Loucy (cell line): ENCODE data around the gene BTBD9.

Source experiments
- H2AFZ ChIP-seq: fragments of 200-600 bp; sonication (generic); 2 replicates; pipeline ENCODE4 v1.6.0; 2016; ENCODE audit warnings: antibody characterized with exemption, mild to moderate bottlenecking, low read length, moderate library complexity
- H3F3A ChIP-seq: fragments of 200-600 bp; 2 replicates; pipeline ENCODE4 v1.6.0; 2016; ENCODE audit warnings: antibody characterized with exemption, low read depth, mild to moderate bottlenecking
- H3K27me3 ChIP-seq: fragments of 200-600 bp; sonication (generic); 2 replicates; pipeline ENCODE4 v1.6.1; 2014; ENCODE audit warnings: low read length, mild to moderate bottlenecking; ENCODE audit not compliant: insufficient read depth, poor library complexity, severe bottlenecking
- H3K36me3 ChIP-seq: fragments of 200-600 bp; sonication (generic); 2 replicates; pipeline ENCODE4 v1.6.1; 2016; ENCODE audit warnings: low read length; ENCODE audit not compliant: insufficient read depth
- H3K4me1 ChIP-seq: fragments of 200-600 bp; sonication (generic); 2 replicates; pipeline ENCODE4 v1.5.1; 2014; ENCODE audit warnings: low read length, mild to moderate bottlenecking; ENCODE audit not compliant: insufficient read depth, poor library complexity, severe bottlenecking
- H3K4me2 ChIP-seq: fragments of 200-600 bp; sonication (generic); 2 replicates; pipeline ENCODE4 v1.6.0; 2014; ENCODE audit warnings: antibody characterized with exemption, low read length, low read depth, mild to moderate bottlenecking; ENCODE audit not compliant: poor library complexity, severe bottlenecking
- H3K4me3 ChIP-seq: fragments of 200-600 bp; sonication (generic); 2 replicates; pipeline ENCODE4 v1.5.1; 2014; ENCODE audit warnings: low read length, mild to moderate bottlenecking, mixed read lengths; ENCODE audit not compliant: poor library complexity, severe bottlenecking
- H3K79me2 ChIP-seq: fragments of 200-600 bp; sonication (generic); 2 replicates; pipeline ENCODE4 v1.6.1; 2014; ENCODE audit warnings: low read length; ENCODE audit not compliant: insufficient read depth
- H3K9ac ChIP-seq: fragments of 200-600 bp; sonication (generic); 2 replicates; pipeline ENCODE4 v1.6.0; 2014; ENCODE audit warnings: mild to moderate bottlenecking, low read depth, low read length, moderate library complexity; ENCODE audit not compliant: poor library complexity, severe bottlenecking
- H3K9me2 ChIP-seq: fragments of 200-600 bp; sonication (generic); replicated peaks from 2 replicates; pipeline ENCODE4 v1.6.1; 2016; ENCODE audit warnings: low read depth, low read length, mixed read lengths
- H3K9me3 ChIP-seq: fragments of 200-600 bp; sonication (generic); 2 replicates; pipeline ENCODE4 v1.6.1; 2014; ENCODE audit warnings: mild to moderate bottlenecking, antibody characterized with exemption, low read length, low read depth; ENCODE audit not compliant: insufficient read depth
- H4K20me1 ChIP-seq: fragments of 200-600 bp; sonication (generic); 2 replicates; pipeline ENCODE4 v1.6.0; 2014; ENCODE audit warnings: antibody characterized with exemption, low read length, mild to moderate bottlenecking; ENCODE audit not compliant: insufficient read depth, poor library complexity, severe bottlenecking
- EZH2phosphoT487 ChIP-seq: fragments of 200-600 bp; IDR thresholded peaks from 2 replicates; pipeline ENCODE4 v1.6.1; 2018; ENCODE audit warnings: antibody characterized with exemption, mild to moderate bottlenecking, moderate library complexity, borderline replicate concordance
- TF ChIP-seq, protein P1 (sequence below): fragments of 200-600 bp; sonication (generic); conservative IDR thresholded peaks from 2 replicates; pipeline ENCODE4 v1.5.1; 2014; ENCODE audit warnings: mild to moderate bottlenecking, antibody characterized with exemption, low read length

BTBD9 gene

GRCh38 chr6:38177882-38178583 is 461.7 kb downstream of the BTBD9 start:
- H3K79me2 ChIP-seq = no peaks in the 10 kb centered on the region
- no peaks in the 10 kb centered on the region for H3K4me1 ChIP-seq
- H4K20me1 ChIP-seq = no peaks in the 10 kb centered on the region
- no peaks in the 10 kb centered on the region for H3K9me3 ChIP-seq
- no peaks in the 10 kb centered on the region for H3K27me3 ChIP-seq
- TF ChIP-seq, protein P1, sequence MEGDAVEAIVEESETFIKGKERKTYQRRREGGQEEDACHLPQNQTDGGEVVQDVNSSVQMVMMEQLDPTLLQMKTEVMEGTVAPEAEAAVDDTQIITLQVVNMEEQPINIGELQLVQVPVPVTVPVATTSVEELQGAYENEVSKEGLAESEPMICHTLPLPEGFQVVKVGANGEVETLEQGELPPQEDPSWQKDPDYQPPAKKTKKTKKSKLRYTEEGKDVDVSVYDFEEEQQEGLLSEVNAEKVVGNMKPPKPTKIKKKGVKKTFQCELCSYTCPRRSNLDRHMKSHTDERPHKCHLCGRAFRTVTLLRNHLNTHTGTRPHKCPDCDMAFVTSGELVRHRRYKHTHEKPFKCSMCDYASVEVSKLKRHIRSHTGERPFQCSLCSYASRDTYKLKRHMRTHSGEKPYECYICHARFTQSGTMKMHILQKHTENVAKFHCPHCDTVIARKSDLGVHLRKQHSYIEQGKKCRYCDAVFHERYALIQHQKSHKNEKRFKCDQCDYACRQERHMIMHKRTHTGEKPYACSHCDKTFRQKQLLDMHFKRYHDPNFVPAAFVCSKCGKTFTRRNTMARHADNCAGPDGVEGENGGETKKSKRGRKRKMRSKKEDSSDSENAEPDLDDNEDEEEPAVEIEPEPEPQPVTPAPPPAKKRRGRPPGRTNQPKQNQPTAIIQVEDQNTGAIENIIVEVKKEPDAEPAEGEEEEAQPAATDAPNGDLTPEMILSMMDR = no peak
- TF ChIP-seq EZH2phosphoT487 = no peak
- no peaks in the 10 kb centered on the region for H3K36me3 ChIP-seq
- no peaks in the 10 kb centered on the region for H3K9me2 ChIP-seq
- H3F3A ChIP-seq = no peaks in the 10 kb centered on the region
- H3K9ac ChIP-seq = no peak overlapping the region
- no peak overlapping the region for H3K4me2 ChIP-seq
- no peak overlapping the region for H3K4me3 ChIP-seq
- no peak overlapping the region for H2AFZ ChIP-seq

DNA sequence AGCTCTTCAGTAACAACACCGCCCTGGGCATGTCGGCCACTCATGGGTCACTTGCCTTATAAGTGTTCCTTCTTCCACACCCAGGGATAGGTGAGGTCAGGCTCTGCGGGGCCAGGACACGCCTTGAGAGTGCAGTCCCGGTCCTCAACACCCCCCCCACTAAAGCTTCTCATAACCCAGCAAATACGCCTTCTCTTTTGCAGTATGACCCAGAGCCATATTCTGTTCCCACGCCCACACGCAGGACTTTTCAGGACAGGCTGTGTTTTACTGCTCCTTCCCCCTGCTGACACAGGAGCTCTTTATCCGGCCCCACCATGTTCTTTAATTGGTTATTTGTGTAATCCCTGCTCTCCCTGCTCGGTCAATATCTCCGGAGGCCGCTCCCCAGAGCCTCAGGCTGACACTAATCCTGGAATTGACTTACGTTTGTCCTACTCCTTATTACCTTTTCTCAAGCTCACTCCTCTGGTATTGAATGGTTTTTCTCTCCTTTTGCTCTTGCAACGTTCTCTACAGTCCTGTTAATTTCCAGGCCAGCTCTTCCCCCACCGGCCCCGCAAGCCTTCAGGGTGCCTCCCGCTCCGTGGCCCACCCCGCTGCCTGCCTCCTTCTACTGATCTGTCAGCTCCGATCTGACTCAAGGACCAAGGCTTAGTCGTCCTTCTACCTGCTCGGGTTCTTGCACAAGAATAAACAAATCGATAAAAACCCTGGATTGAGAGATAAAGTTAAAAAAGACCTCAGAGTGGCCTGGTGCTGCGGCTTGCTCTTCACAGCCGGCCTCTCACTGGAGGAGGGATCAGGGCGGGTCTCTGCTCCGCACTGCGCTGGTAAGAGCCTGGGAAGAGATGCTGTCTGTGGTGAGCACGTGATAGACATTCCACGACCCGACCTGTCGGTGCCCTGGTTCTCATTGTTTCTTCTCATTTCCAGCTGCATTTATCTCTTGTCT is 462.7 kb downstream of the BTBD9 start:
- Histone ChIP-seq H2AFZ (no peak overlapping the region), H3F3A (no peaks in the 10 kb centered on the region), H4K20me1 (no peaks in the 10 kb centered on the region), H3K9me3 (no peaks in the 10 kb centered on the region), H3K4me1 (no peaks in the 10 kb centered on the region), H3K9me2 (no peaks in the 10 kb centered on the region), H3K27me3 (no peaks in the 10 kb centered on the region), H3K9ac (no peak overlapping the region), H3K79me2 (no peaks in the 10 kb centered on the region), H3K4me3 (no peak overlapping the region), H3K4me2 (no peak overlapping the region), H3K36me3 (no peaks in the 10 kb centered on the region)
- TF ChIP-seq, protein P1 = no peak
- TF ChIP-seq EZH2phosphoT487 = no peak

GRCh38 chr6:38175786-38176185 is 463.9 kb downstream of the BTBD9 start:
- no peak overlapping the region for H3K4me3 ChIP-seq
- no peaks in the 10 kb centered on the region for H3K27me3 ChIP-seq
- H3K36me3 ChIP-seq = no peaks in the 10 kb centered on the region
- no peaks in the 10 kb centered on the region for H3K9me3 ChIP-seq
- H3K79me2 ChIP-seq = no peaks in the 10 kb centered on the region
- H3K4me1 ChIP-seq = no peaks in the 10 kb centered on the region
- H3K4me2 ChIP-seq = no peak overlapping the region
- H3K9ac ChIP-seq = no peak overlapping the region
- no peaks in the 10 kb centered on the region for H3F3A ChIP-seq
- H3K9me2 ChIP-seq = no peaks in the 10 kb centered on the region
- TF ChIP-seq, protein P1 = no peak
- no peaks in the 10 kb centered on the region for H4K20me1 ChIP-seq
- no peak overlapping the region for H2AFZ ChIP-seq
